Measurements from ENCODE around the gene NUDT6.

NUDT6 gene

DNA sequence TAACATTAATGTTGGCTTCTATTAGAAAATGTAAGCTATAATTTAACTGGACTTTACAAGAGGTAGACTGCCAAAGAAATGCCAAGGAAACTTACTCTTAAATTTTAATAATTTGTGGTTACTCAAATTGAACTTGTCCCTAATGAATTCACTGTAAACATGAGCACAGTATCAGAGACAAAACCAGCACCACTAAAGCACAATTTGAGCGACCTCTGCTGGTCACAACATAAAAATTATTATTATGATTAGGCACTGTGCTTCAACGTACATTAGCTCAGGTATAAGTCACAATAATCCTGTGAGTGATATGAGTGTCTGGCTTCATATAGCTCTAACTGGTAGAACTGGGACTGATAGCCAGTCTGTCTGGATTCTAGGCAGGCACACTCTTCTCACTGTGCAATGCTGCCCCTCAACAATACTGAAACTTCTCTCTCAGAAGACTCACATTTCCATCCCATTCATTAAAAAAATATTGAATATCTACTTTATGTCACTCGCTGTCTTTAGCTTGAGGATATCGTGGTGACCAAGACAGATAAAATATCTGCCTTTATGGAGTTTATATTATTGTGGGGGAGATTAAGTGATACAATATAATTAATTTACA is 8.0 kb downstream of the NUDT6 start:
- TF ChIP-seq NFIC (IDR thresholded peaks at IDR 0.05) (no peak), RAD21 (IDR thresholded peaks at IDR 0.05; ENCODE audit: low read depth) (peak; percentile 77)
- TF ChIP-seq, protein P1, sequence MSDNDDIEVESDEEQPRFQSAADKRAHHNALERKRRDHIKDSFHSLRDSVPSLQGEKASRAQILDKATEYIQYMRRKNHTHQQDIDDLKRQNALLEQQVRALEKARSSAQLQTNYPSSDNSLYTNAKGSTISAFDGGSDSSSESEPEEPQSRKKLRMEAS (IDR thresholded peaks at IDR 0.05), result no peak

DNA sequence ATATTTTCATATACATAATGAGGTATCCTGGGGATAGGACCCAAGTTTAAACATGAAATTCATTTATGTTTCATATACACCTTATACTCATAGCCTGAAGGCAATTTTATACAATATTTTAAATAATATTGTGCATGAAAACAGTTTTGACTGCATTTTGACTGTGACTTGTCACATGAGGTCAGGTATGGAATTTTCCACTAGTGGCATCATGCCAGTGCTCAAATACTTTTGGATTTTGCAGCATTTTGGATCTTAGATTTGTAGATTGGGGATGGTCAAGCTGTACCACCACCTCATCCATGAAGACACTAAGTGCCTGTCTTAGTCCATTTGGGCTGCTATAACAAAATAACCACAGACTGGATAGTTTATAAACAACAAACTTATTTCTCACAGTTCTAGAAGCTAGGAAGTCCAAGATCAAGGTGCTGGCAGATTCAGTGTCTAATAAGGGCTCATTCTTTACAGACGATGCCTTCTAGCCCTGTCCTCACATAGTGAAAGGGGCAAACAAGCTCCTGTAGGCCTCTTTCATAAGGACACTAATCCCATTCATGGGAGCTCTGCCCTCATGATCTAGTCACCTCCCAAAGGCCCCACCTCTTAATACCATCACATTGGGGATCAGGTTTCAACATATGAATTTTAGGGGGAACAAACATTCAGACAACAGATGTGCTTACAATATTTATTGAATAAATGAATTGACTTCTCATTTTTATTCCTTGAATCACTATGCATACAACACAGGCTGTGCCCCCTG is 9.4 kb downstream of the NUDT6 start:
- TF ChIP-seq TEAD4 (IDR thresholded peaks at IDR 0.05), result no peak
- TF ChIP-seq NFIC (IDR thresholded peaks at IDR 0.05), result peak; percentile 57; the same call in 1 of the 2 replicates

DNA sequence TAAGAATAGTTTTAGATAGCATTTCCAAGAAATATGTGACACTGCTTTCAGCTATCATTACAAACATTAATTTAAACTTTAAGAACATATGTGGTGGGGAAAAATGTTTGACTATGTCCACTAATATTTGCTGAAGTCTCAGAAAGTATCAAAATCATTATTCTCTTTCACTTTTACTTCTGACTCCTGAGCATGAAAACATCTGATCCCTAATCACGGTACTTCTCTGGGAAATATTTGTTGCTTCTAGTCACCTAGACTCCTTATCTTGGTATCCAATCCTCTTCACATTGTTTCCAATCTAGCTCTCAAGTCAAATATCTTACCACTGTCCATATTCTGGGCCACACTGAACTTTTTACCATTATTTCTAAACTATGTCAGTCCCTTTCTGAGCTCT is 10.8 kb downstream of the NUDT6 start:
- TF ChIP-seq EGR1 (IDR thresholded peaks at IDR 0.05), result no peak
- no peak for TF ChIP-seq RAD21 (IDR thresholded peaks at IDR 0.05; ENCODE audit: low read depth)
- TF ChIP-seq TCF12 (IDR thresholded peaks at IDR 0.05; ENCODE audit: low read depth), result no peak

DNA sequence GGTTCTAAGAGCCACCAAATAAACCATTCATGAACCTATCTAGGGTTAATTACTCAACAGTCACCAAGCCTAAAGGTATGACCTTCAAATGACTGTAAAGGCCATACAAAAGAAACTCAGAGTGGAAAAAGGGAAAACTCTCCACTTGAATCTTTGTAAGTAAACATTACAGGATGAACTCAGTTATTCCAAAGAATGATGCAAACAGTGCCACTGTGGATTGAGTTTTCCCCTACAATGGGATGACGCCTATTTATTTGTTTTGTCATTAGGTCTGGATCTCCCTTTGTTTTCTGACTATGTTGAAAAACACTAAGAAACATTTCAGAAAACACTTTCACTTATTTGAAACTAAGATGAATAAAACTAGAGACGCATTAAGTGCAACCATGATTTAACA is 12.7 kb downstream of the NUDT6 start:
- TF ChIP-seq CREB1 (IDR thresholded peaks at IDR 0.05; ENCODE audit: low read depth), result no peak
- no peak for TF ChIP-seq CEBPB (IDR thresholded peaks at IDR 0.05)
- TF ChIP-seq, protein P1 (IDR thresholded peaks at IDR 0.05), result no peak
- TF ChIP-seq, protein P2, sequence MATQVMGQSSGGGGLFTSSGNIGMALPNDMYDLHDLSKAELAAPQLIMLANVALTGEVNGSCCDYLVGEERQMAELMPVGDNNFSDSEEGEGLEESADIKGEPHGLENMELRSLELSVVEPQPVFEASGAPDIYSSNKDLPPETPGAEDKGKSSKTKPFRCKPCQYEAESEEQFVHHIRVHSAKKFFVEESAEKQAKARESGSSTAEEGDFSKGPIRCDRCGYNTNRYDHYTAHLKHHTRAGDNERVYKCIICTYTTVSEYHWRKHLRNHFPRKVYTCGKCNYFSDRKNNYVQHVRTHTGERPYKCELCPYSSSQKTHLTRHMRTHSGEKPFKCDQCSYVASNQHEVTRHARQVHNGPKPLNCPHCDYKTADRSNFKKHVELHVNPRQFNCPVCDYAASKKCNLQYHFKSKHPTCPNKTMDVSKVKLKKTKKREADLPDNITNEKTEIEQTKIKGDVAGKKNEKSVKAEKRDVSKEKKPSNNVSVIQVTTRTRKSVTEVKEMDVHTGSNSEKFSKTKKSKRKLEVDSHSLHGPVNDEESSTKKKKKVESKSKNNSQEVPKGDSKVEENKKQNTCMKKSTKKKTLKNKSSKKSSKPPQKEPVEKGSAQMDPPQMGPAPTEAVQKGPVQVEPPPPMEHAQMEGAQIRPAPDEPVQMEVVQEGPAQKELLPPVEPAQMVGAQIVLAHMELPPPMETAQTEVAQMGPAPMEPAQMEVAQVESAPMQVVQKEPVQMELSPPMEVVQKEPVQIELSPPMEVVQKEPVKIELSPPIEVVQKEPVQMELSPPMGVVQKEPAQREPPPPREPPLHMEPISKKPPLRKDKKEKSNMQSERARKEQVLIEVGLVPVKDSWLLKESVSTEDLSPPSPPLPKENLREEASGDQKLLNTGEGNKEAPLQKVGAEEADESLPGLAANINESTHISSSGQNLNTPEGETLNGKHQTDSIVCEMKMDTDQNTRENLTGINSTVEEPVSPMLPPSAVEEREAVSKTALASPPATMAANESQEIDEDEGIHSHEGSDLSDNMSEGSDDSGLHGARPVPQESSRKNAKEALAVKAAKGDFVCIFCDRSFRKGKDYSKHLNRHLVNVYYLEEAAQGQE (IDR thresholded peaks at IDR 0.05; ENCODE audit: low read depth), result no peak
- no peak for TF ChIP-seq TEAD4 (IDR thresholded peaks at IDR 0.05)
- TF ChIP-seq, protein P3, sequence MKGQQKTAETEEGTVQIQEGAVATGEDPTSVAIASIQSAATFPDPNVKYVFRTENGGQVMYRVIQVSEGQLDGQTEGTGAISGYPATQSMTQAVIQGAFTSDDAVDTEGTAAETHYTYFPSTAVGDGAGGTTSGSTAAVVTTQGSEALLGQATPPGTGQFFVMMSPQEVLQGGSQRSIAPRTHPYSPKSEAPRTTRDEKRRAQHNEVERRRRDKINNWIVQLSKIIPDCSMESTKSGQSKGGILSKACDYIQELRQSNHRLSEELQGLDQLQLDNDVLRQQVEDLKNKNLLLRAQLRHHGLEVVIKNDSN (IDR thresholded peaks at IDR 0.05), result no peak
- no peak for TF ChIP-seq TAF1 (IDR thresholded peaks at IDR 0.05; ENCODE audit: low read depth)

DNA sequence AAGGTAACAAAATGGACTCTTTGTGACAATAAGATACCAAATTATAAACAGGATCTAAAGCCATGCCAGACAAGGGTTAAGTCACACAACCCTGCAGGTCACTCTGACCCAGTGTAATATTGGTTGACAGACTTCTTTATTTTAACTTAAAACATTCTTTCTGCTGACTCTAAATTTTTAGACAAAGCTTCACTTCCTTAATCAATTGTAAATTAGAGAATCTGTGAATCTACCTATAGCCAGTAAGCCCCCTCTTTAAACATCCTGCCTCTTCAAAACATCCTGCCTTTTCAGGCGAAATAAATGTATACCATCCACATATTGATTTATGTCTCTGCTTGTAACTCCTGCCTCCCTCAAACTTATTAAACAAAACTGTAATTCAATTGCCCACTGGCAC is 14.2 kb downstream of the NUDT6 start:
- TF ChIP-seq ZBTB7A (IDR thresholded peaks at IDR 0.05; ENCODE audit: low read depth) (no peak), YY1 (IDR thresholded peaks at IDR 0.05; ENCODE audit: low read depth) (no peak), TEAD4 (IDR thresholded peaks at IDR 0.05) (no peak), FOXM1 (IDR thresholded peaks at IDR 0.05; ENCODE audit: borderline replicate concordance, low read depth) (no peak), EP300 (IDR thresholded peaks at IDR 0.05; ENCODE audit: borderline replicate concordance) (no peak), RAD21 (IDR thresholded peaks at IDR 0.05; ENCODE audit: low read depth) (no peak), CREB1 (IDR thresholded peaks at IDR 0.05; ENCODE audit: low read depth) (no peak), TCF12 (IDR thresholded peaks at IDR 0.05; ENCODE audit: low read depth) (no peak)
- TF ChIP-seq, protein P2 (IDR thresholded peaks at IDR 0.05; ENCODE audit: low read depth), result no peak

DNA sequence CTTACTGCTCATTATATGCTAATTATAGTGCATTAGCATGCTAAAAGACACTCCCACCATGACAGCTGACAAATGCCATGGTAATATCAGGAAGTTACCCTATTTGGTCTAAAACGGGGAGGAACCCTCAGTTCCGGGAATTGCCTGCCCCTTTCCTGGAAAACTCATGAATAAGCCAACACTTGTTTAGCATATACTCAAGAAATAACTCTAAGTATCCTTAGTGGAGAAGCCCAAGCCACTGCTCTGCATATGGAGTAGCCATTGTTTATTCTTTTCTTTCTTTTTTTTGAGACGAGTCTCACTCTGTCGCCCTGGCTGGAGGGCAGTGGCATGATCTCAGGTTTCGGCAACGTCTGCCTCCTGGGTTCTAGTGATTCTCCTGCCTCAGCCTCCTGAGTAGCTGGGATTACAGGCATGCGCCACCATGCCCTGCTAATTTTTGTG is 15.5 kb downstream of the NUDT6 start:
- TF ChIP-seq, protein P1 (IDR thresholded peaks at IDR 0.05), result no peak
- TF ChIP-seq, protein P2 (IDR thresholded peaks at IDR 0.05; ENCODE audit: low read depth), result no peak

All from Ishikawa (cell line).